Panc1 (cell line): ENCODE measurements around the gene SYTL5. TPM values are rescaled to one million over a fixed set of nuclear protein-coding genes. Genes with fewer than 3 reads are reported as not detected.

Experiments used
- ATAC-seq: fragments of 200-7000 bp; cut with Tn5 transposase; 2 replicates; pipeline ENCODE4 v1.9.1; 2020; ENCODE audit warnings: mild to moderate bottlenecking, moderate library complexity
- BruUV-seq: library from RNA; stranded (reverse); fragments of 400-500 nt; replicated peaks from 2 replicates; lab custom pipeline; 2021; lab: Mats Ljungman, UMichigan
- CTCF ChIA-PET: fragments of 300-600 bp; sonication (Branson Sonifier 250); formaldehyde crosslinking; loops from one replicate; lab custom pipeline; 2022; ENCODE audit warnings: antibody characterized with exemption; lab: Charles Lee
- POLR2A ChIA-PET: fragments of 300-600 bp; sonication (Branson Sonifier 250); formaldehyde crosslinking; loops from one replicate; lab custom pipeline; 2022; ENCODE audit warnings: antibody characterized with exemption; lab: Charles Lee
- DNase-seq: peaks from one replicate; pipeline ENCODE4 v3.0.0-alpha.2; 2010; ENCODE audit warnings: low read depth, low spot score
- H3K27ac ChIP-seq: 2 replicates; pipeline ENCODE4 v1.5.1; 2011; ENCODE audit warnings: mild to moderate bottlenecking, low read length, inconsistent platforms
- H3K27me3 ChIP-seq: fragments of 200-500 bp; sonication (Bioruptor generic); 2 replicates; pipeline ENCODE4 v1.6.0; 2014; ENCODE audit warnings: low read length, inconsistent platforms; ENCODE audit not compliant: control insufficient read depth, insufficient read depth
- H3K36me3 ChIP-seq: fragments of 200-500 bp; sonication (Bioruptor generic); 2 replicates; pipeline ENCODE4 v1.5.1; 2014; ENCODE audit warnings: inconsistent platforms, mild to moderate bottlenecking, low read length, moderate library complexity; ENCODE audit not compliant: control insufficient read depth, insufficient read depth
- H3K4me1 ChIP-seq: 2 replicates; pipeline ENCODE4 v1.5.1; 2011; ENCODE audit warnings: inconsistent platforms, mild to moderate bottlenecking, low read length, moderate library complexity; ENCODE audit not compliant: control insufficient read depth, insufficient read depth
- H3K4me3 ChIP-seq, 2 experiments: 2 replicates each; pipeline ENCODE4 v1.5.1; 2011 to 2012; ENCODE audit warnings: low read depth in 2 of 2, low read length in 2 of 2, mild to moderate bottlenecking in 2 of 2, inconsistent platforms in 1 of 2, moderate library complexity in 1 of 2
- H3K9me3 ChIP-seq: fragments of 200-500 bp; sonication (Bioruptor generic); 2 replicates; pipeline ENCODE4 v1.5.1; 2014; ENCODE audit warnings: low read depth, mild to moderate bottlenecking, inconsistent platforms, low read length, moderate library complexity; ENCODE audit not compliant: control insufficient read depth, insufficient read depth
- POLR2AphosphoS5 ChIP-seq: IDR thresholded peaks from 2 replicates; pipeline ENCODE4 v1.6.1; 2012; ENCODE audit warnings: mild to moderate bottlenecking, low read depth, low read length, moderate library complexity
- SIN3A ChIP-seq: IDR thresholded peaks from 2 replicates; pipeline ENCODE4 v1.6.1; 2012; ENCODE audit warnings: low read depth, mild to moderate bottlenecking, low read length, moderate library complexity, borderline replicate concordance; ENCODE audit not compliant: insufficient read depth
- TCF7L2 ChIP-seq: IDR thresholded peaks from 2 replicates; pipeline ENCODE4 v1.6.1; 2011; ENCODE audit warnings: mild to moderate bottlenecking, low read depth, low read length, inconsistent platforms
- in situ Hi-C: cut with HindIII; loops from 2 replicates; pipeline ENCODE4 v1.10.0; 2016; ENCODE audit warnings: low sequenced_read_pairs, low pct_unique_long_range_greater_than_20kb
- intact Hi-C: fragments of 100-400 bp; cut with micrococcal nuclease; formaldehyde crosslinking; loops from one replicate; pipeline ENCODE4 v1.10.0; 2022; ENCODE audit not compliant: unreplicated experiment
- total RNA-seq: library from RNA; stranded (reverse); gene quantifications from one replicate; pipeline ENCODE4 v1.2.1, GENCODE V29; 2021; ENCODE audit not compliant: unreplicated experiment
- TF ChIP-seq, protein P1 (sequence below): fragments of 450-650 bp; IDR thresholded peaks from 2 replicates; pipeline ENCODE4 v1.5.1; 2017; ENCODE audit warnings: mild to moderate bottlenecking
- TF ChIP-seq, protein P2 (sequence below), 2 experiments: IDR thresholded peaks; 2 replicates each; pipeline ENCODE4 v1.6.1; 2011 to 2012; ENCODE audit warnings: low read depth in 2 of 2, control low read depth in 1 of 2, low read length in 1 of 2, mild to moderate bottlenecking in 1 of 2, moderate library complexity in 1 of 2; ENCODE audit not compliant: insufficient read depth in 1 of 2

The SYTL5 gene
- total RNA-seq, 1 experiment from 2014 or later, result 0.08 TPM

DNA sequence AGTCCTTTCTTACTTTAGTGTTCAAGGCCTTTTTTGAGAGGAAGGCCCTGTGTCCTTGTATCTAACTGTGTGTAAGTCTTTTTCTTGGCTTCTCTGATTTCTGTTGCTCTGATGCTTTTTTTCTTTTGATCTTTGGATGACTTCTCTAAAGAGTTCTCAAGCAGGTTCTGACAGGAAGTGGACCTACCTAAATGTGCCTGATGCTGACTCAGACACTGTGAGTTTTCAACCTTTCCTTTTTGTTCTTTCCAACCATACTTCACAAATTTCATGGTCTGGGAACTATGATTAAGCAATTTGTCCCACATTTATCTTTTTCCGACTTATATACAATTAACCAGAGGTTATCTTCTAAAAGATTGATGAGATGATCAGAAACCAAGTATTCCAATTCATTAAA is 96.5 kb downstream of the SYTL5 start:
- Histone ChIP-seq H3K9me3 (no peaks in the 10 kb centered on the region), H3K27ac (no peak overlapping the region), H3K27me3 (no peaks in the 10 kb centered on the region), H3K36me3 (no peaks in the 10 kb centered on the region), H3K4me1 (no peaks in the 10 kb centered on the region), H3K4me3 (no peak overlapping the region)
- in situ Hi-C loops (no loop called here), intact Hi-C loops (no loop called here)
- DNase-seq (no peak), ATAC-seq (no peak)
- CTCF ChIA-PET, result no interaction called here
- BruUV-seq, result no TSS peak
- POLR2A ChIA-PET, result no interaction called here
- TF ChIP-seq SIN3A (no peak), POLR2AphosphoS5 (no peak), TCF7L2 (no peak)
- TF ChIP-seq, protein P1, sequence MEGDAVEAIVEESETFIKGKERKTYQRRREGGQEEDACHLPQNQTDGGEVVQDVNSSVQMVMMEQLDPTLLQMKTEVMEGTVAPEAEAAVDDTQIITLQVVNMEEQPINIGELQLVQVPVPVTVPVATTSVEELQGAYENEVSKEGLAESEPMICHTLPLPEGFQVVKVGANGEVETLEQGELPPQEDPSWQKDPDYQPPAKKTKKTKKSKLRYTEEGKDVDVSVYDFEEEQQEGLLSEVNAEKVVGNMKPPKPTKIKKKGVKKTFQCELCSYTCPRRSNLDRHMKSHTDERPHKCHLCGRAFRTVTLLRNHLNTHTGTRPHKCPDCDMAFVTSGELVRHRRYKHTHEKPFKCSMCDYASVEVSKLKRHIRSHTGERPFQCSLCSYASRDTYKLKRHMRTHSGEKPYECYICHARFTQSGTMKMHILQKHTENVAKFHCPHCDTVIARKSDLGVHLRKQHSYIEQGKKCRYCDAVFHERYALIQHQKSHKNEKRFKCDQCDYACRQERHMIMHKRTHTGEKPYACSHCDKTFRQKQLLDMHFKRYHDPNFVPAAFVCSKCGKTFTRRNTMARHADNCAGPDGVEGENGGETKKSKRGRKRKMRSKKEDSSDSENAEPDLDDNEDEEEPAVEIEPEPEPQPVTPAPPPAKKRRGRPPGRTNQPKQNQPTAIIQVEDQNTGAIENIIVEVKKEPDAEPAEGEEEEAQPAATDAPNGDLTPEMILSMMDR, result no peak

DNA sequence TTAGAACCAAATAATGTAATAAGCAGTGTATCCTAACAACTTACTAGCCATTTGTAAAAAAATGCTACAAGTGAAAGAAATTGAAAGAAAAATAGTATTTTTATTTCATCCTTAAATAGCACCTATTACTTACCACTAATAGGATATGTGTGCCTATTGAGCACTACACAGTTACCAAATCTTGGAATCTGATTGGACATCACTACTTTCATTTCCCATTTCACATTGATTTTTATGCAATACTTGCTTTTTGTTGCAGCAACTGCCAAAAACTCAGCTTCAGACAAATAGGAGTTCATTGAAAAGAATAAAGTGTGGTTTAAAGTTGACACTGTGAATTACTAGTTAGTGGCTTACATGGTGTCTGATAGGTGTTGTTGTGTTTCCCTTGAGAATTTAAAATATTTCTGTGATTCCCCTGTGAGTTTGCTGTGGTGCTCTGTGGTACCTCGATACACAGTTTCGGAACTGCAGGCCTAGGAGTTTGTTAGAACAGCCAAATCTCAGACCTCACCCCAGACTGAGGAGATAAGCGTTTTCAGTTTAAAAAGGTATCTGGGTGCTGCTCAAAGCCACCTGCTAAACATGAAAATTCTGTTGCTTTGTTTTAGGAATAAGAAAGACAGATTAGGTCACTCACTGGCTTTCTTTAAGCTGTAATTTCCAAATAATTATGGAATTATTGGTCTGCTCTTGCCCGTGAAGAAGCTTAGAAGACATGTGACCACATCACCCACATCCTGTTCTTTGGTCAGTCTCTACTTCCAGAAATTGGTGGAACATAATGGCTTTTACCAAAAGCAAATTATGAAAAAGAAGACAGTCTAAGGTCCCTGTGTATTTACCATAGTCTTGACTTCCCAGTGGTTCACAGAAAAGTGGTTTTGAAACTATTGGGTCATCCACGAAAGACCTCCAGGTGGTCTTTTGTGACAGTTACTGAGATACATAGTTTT is 97.8 kb downstream of the SYTL5 start:
- TF ChIP-seq SIN3A, result no peak
- TF ChIP-seq, protein P2, sequence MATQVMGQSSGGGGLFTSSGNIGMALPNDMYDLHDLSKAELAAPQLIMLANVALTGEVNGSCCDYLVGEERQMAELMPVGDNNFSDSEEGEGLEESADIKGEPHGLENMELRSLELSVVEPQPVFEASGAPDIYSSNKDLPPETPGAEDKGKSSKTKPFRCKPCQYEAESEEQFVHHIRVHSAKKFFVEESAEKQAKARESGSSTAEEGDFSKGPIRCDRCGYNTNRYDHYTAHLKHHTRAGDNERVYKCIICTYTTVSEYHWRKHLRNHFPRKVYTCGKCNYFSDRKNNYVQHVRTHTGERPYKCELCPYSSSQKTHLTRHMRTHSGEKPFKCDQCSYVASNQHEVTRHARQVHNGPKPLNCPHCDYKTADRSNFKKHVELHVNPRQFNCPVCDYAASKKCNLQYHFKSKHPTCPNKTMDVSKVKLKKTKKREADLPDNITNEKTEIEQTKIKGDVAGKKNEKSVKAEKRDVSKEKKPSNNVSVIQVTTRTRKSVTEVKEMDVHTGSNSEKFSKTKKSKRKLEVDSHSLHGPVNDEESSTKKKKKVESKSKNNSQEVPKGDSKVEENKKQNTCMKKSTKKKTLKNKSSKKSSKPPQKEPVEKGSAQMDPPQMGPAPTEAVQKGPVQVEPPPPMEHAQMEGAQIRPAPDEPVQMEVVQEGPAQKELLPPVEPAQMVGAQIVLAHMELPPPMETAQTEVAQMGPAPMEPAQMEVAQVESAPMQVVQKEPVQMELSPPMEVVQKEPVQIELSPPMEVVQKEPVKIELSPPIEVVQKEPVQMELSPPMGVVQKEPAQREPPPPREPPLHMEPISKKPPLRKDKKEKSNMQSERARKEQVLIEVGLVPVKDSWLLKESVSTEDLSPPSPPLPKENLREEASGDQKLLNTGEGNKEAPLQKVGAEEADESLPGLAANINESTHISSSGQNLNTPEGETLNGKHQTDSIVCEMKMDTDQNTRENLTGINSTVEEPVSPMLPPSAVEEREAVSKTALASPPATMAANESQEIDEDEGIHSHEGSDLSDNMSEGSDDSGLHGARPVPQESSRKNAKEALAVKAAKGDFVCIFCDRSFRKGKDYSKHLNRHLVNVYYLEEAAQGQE (IDR thresholded peaks at IDR 0.05; ENCODE audit: insufficient read depth in 1 of 2, low read depth in 2 of 2, low read length in 1 of 2), result no peak
- TF ChIP-seq, protein P1, result no peak
- no TSS peak for BruUV-seq
- intact Hi-C loops, result no loop called here

More for the DNA sequence above, 97.8 kb downstream of the SYTL5 start:
- ATAC-seq, result no peak
- POLR2A ChIA-PET, result no interaction called here
- CTCF ChIA-PET, result no interaction called here
- in situ Hi-C loops, result no loop called here
- H3K27ac ChIP-seq, result no peak overlapping the region
- no peak overlapping the region for H3K4me3 ChIP-seq
- H3K4me1 ChIP-seq, result no peaks in the 10 kb centered on the region
- H3K27me3 ChIP-seq, result no peaks in the 10 kb centered on the region
- DNase-seq, result no peak
- H3K9me3 ChIP-seq, result no peaks in the 10 kb centered on the region
- H3K36me3 ChIP-seq, result no peaks in the 10 kb centered on the region
